Fibroblast of skin of left quadriceps (primary cell): ENCODE measurements around the gene GIMAP7.
"Not testable (repeated sequence)": the region's sequence is repeated elsewhere in the genome, so short reads cannot be mapped to it uniquely, and the experiment has no call there.

Experiments
- DNase-seq, 2 experiments: peaks; one replicate each; pipeline ENCODE4 v3.0.0-alpha.2; 2013; ENCODE audit warnings: low read depth in 2 of 2

GIMAP7 gene

DNA sequence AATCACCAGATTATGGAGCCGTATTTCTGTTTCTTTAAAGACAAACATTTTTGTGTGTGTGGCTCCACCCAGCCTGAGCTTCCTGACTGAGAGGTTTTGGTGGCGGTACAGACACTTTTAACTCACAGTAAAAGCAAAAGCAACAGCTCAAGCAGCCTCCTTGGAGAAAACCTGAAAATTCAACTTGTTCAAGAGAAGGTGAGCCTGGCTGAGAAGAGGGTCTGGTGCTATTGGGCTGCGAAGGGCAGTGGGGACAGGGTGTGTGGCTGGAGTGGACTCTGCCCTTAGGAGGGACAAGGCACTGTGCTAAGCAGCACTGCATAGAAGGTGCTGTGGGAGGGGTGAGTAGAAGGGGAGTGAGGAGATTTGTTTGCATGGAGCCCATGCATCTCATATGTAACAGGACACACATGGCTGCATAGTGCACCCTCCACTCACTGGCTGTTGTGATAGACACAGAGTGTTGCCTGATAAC, at the start of gene GIMAP7:
Gene GIMAP7, plus strand, starts transcription at position 125 of the 475 bp plus-strand sequence. CDS start 5,103 bp downstream, outside the sequence.
- DNase-seq, result no peak

DNA sequence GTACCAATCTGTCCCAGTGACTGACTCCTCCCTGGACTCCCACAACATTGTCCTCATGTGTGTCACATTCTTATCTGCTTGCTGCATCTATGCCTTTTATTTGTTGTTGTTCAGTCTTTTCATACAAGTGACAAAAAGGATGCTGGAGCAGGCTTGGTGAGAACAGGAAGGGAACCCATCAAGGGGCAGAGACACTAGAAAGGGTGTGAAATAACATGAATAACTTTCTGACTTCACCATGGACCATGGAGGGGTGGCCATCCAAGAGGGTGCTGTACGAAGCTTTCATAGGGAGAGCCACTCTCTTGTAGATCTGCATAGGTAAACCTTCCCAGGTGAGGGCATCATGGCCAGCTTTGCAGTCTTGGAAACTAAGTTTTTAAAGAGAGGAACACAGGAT, 49.7 kb upstream of the GIMAP7 start:
- DNase-seq, result no peak

GRCh38 chr7:150465414-150465813, 49.3 kb upstream of the GIMAP7 start:
- DNase-seq, result no peak

DNA sequence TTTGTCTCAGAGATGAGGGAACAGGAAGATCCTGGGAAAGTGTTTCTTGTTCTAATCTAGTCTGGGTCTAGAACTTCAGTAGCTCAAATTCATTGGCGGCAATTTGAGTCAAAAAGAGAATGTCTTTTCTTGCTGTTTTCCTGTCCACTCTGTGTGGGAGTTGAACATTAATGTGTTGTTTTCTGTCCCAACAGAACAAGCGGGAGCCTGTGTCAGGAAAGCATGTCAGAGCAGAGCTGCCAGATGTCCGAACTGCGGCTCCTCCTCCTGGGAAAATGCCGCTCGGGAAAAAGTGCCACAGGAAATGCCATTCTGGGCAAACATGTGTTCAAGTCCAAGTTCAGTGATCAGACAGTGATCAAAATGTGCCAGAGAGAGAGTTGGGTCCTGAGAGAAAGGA, 48.2 kb upstream of the GIMAP7 start:
- DNase-seq, result no peak

- no peak for DNase-seq
These were observed 46.4 kb upstream of the GIMAP7 start for GRCh38 chr7:150468241-150468640.

- DNase-seq, result no peak
These were observed 42.8 kb upstream of the GIMAP7 start for GRCh38 chr7:150471886-150472285.

- no peak for DNase-seq
These were observed 40.8 kb upstream of the GIMAP7 start for GRCh38 chr7:150473902-150474301.

DNA sequence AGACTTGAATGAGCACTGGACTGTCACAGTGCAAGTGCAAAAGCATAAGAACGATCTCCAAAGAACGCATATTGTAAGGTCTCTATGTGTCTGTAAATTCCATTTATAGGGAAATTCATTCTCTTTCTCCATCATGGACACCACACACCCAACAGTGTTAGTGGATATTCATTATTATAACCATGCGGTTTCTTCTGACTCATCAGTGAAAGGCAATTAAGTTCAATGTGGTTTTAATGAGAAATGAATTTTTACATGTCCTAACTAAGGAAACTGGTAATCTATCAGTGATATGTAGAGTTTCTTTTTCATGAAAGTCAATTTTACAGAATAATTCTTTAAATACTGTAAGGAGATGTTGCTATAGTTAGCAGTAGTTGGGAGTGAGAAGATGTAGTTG, 38.4 kb upstream of the GIMAP7 start:
- DNase-seq, result no peak

- DNase-seq, result no peak
These were observed 37.6 kb upstream of the GIMAP7 start for GRCh38 chr7:150476819-150477631.

DNA sequence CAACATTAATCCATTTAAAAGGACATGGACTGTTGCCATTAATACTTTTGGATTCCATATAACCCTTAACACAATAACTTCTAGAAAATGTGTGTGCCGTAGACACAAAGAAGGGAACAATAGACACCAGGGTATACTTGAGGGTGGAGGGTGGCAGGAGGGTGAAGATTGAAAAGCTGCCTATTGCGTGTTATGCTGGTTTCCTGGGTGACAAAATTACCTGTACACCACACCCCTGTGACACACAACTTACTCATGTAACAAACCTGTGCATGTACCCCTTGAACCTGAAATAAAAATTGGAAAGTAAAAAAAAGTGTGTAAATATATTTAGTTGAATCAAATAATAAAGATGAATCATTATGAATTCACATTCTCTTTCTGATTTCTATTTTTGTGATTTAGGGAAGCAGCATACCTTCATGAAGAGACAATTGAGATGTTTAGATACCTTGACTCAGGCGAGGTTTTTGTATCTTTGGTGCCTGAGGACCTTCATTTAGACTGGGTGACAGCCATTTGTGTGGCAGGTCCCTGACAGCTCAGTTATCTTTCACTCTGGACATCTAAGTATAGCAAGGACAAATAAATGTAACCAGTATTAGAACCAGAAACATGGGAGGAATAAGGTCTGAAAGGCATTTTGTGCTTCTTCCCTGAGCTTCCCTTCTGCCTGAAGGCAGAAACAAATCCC, 35.5 kb upstream of the GIMAP7 start:
- DNase-seq, result no peak

GRCh38 chr7:150481186-150481920, 33.3 kb upstream of the GIMAP7 start:
- no peak for DNase-seq

- DNase-seq, result no peak
These were observed 32.8 kb upstream of the GIMAP7 start for GRCh38 chr7:150481922-150482321.

DNA sequence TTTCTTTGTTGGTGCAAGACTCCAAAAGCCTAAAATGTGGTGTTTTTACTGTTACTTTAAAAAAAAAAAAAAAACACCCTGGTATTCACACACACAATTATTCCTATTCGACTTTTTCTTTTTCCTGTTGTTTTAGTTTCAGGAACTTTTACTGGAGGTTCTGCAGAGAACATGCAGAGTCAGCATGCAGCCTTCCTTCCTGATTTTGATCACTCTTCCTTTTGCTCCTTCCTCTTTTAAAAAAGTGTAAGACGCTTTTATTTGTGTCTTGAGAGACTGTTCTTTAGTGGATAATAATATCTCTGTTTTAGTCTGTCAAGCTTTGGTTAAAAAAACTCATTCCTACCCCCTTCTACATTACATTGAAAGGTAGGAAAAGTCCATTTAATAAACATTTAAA, 31.2 kb upstream of the GIMAP7 start:
- not testable (repeated sequence) for DNase-seq

DNA sequence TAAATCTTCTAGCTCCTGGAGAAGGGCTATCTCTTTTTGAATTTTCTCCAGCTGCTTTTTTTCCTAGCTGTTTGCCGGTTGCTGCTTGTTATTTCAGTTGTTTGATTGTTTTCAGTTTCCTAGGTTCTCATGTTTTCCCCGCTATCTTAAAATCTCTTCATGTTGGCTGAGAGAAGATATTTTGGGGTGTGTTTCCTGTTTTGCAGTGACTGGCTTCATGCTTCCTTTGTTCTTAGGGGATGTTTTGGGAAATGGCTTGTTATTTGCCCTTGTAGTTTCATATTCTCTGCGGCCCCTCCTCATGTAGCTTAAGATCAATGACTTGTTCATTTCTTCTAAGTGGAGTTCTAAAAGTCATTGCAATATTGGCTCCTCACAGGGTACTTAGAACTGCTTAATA, 30.6 kb upstream of the GIMAP7 start:
- not testable (repeated sequence) for DNase-seq

- DNase-seq, result no peak
These were observed 27.0 kb upstream of the GIMAP7 start for GRCh38 chr7:150487625-150488024.

DNA sequence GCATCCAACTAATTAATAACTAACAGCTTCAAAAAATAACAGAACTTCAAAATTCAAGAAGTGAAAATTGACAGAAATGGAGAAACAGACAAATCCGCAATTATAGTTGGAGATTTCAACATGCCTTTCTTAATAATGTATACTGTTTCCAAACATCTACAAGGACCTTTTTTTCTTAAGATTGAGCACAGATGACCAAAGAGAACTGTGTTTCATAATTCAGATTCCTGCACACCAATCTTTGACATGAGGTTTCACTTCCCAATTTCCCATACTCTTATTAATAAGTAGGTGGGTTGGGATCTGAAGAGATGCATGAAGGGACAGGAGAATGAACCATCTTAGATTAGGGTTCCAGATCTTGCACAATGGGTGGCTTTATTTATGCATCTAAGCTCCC, 24.9 kb upstream of the GIMAP7 start:
- DNase-seq, result no peak

DNA sequence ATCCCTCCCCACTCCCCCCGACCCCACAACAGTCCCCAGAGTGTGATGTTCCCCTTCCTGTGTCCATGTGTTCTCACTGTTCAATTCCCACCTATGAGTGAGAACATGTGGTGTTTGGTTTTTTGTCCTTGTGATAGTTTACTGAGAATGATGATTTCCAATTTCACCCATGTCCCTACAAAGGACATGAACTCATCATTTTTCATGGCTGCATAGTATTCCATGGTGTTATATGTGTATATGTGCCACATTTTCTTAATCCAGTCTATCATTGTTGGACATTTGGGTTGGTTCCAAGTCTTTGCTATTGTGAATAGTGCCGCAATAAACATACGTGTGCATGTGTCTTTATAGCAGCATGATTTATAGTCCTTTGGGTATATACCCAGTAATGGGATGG, 21.2 kb upstream of the GIMAP7 start:
- DNase-seq, result not testable (repeated sequence)

- no peak for DNase-seq
These were observed 12.2 kb upstream of the GIMAP7 start for GRCh38 chr7:150502519-150502918.

GRCh38 chr7:150503155-150503554, 11.5 kb upstream of the GIMAP7 start:
- no peak for DNase-seq

GRCh38 chr7:150503581-150503980, 11.1 kb upstream of the GIMAP7 start:
- no peak for DNase-seq

GRCh38 chr7:150507947-150508602, 6.6 kb upstream of the GIMAP7 start:
- no peak for DNase-seq

GRCh38 chr7:150511048-150511447, 3.6 kb upstream of the GIMAP7 start:
- DNase-seq, result no peak
